ENCODE measurements around the gene MILR1. TPM values are rescaled to one million over a fixed set of nuclear protein-coding genes. Genes with fewer than 3 reads are reported as not detected.
"Not testable (repeated sequence)": the region's sequence is repeated elsewhere in the genome, so short reads cannot be mapped to it uniquely, and the experiment has no call there.

Gene MILR1
- total and polyA plus RNA-seq, 10 donors: 15.6 to 55.0 (median 27.6) TPM

DNA sequence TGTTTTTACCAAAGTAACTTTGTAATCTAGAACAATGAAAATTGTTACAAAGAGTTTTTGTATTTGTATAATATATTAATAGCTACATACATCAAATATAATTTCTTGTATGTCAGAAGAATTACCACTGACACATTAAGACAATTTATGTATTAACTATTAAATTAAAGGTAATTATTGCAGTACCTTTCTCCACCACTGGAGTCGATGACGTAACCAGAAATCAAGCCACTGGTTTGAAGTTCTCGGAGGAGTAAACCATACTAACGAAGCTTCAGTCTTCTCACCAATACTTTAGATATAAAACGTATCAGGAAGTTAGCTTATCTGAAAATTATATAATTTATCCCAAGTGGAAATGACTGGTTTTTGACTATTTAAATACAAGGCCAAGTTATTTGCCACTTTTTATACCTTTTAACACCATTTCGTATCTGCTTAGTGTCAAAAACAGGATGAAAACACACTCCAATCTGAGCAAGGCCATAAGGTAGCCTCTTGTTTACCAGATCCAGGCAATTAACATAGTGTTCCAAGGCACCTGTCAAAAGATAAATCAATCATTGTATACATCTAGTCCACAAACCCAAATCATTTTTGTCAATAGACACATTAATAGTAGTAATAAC lies 43.7 kb downstream of the MILR1 start:
- TF ChIP-seq CTCF (IDR thresholded peaks at IDR 0.05 in 8 of 11, conservative IDR thresholded peaks at IDR 0.05 in 3 of 11): peak in 10 of 11 experiments; percentile 28 to 68 (median 56)
- no peak for TF ChIP-seq POLR2A (IDR thresholded peaks at IDR 0.05)
- intact Hi-C loops (cut with DNase I; ENCODE audit: low total_unique reads): no loop called here
- no peak for DNase-seq
- H3K36me3 ChIP-seq: peaks cover 0 to 62% (median 31%) of the 10 kb centered on the region in 6 donors
- peaks cover 17 to 65% (median 40%) of the 10 kb centered on the region in 6 donors for H3K4me1 ChIP-seq
- WGBS, 5 donors: 51 to 62% (median 60%) methylated on average over 6 of the region's 6 CpGs
- H3K27ac ChIP-seq: no peak overlapping the region
- H3K4me3 ChIP-seq: no peak overlapping the region
- H3K9me3 ChIP-seq: no peaks in the 10 kb centered on the region
- H3K27me3 ChIP-seq (replicated peaks in 1 of 7): no peaks in the 10 kb centered on the region

GRCh38 chr17:64494121-64494520 lies 45.2 kb downstream of the MILR1 start:
- Histone ChIP-seq H3K9me3 (no peaks in the 10 kb centered on the region), H3K4me1 (peaks cover 19 to 80% (median 53%) of the 10 kb centered on the region in 6 donors), H3K36me3 (peaks cover 0 to 62% (median 34%) of the 10 kb centered on the region in 6 donors), H3K4me3 (no peak overlapping the region), H3K27me3 (replicated peaks in 1 of 7) (no peaks in the 10 kb centered on the region), H3K27ac (no peak overlapping the region)
- DNase-seq: no peak
- intact Hi-C loops (cut with DNase I; ENCODE audit: low total_unique reads): no loop called here
- TF ChIP-seq POLR2A (IDR thresholded peaks at IDR 0.05) (no peak), CTCF (IDR thresholded peaks at IDR 0.05 in 8 of 11, conservative IDR thresholded peaks at IDR 0.05 in 3 of 11) (no peak), POLR2AphosphoS5 (IDR thresholded peaks at IDR 0.05) (no peak)
- 90 to 99% (median 94%) methylated on average over 2 of the region's 2 CpGs for WGBS, 5 donors

DNA sequence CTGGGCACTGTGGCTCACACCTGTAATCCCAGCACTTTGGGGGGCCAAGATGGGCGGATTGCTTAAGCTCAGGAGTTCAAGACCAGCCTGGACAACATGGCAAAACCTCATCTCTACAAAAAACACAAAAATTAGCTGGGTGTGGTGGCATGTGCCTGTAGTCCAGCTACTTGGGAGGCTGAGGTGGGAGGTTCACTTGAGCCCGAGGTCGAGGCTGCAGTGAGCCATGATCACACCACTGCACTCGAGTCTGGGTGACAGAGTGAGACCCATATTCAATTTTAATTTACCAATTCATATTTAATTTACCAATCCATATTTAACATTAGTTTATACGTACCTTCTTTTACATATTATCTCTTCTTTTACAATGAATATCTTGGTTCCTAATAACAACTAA lies 46.4 kb downstream of the MILR1 start:
- Histone ChIP-seq H3K36me3 (peaks cover 0 to 62% (median 34%) of the 10 kb centered on the region in 6 donors), H3K4me3 (peak overlapping the region in 6 of 8 donors; percentile 8 to 92 (median 73)), H3K4me1 (peaks cover 19 to 92% (median 64%) of the 10 kb centered on the region in 6 donors)
- WGBS, 5 donors: 78 to 89% (median 88%) methylated on average over 5 of the region's 5 CpGs
- not testable (repeated sequence) for H3K27ac ChIP-seq; H3K27me3 ChIP-seq (replicated peaks in 1 of 7); H3K9me3 ChIP-seq; DNase-seq
- intact Hi-C loops (cut with DNase I; ENCODE audit: low total_unique reads): loop anchor here (5.0 kb wide), 1 partner anchor 73 kb away; no protein-coding TSS in a partner anchor

DNA sequence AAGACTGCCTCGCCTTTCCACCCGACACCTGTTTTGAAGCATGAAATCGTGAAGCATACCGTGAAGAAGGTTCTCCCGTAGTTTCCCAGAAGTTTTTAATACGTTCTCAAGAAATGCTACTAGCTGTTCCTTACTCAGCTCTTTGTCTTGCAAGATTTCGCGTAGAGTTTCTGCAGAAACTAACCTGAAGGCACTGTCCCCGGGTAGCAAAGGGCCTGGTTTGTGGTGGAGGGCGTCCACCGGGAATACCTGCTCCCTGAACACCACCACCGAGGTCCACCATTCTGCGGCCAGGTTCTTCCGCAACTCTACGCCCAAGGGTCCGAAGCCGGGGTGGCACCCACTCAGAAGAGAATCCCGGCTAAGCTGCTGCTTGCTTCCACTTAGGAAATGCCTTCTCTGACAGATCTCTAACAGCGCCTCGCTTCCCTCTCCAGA lies 47.5 kb downstream of the MILR1 start:
- WGBS, 5 donors: 0 to 1% (median 1%) methylated on average over 20 of the region's 20 CpGs
- H3K9me3 ChIP-seq: no peaks in the 10 kb centered on the region
- DNase-seq: no peak
- H3K27me3 ChIP-seq (replicated peaks in 1 of 7): no peaks in the 10 kb centered on the region
- no peak for TF ChIP-seq CTCF (IDR thresholded peaks at IDR 0.05 in 8 of 11, conservative IDR thresholded peaks at IDR 0.05 in 3 of 11)
- no peak for TF ChIP-seq POLR2AphosphoS5 (IDR thresholded peaks at IDR 0.05)
- TF ChIP-seq POLR2A (IDR thresholded peaks at IDR 0.05): no peak
- peak overlapping the region; percentile 77 to 94 (median 90) for H3K27ac ChIP-seq
- intact Hi-C loops (cut with DNase I; ENCODE audit: low total_unique reads): loop anchor here (5.0 kb wide), 1 partner anchor 74 kb away; no protein-coding TSS in a partner anchor
- peaks cover 0 to 62% (median 38%) of the 10 kb centered on the region in 6 donors for H3K36me3 ChIP-seq
- H3K4me3 ChIP-seq: peak overlapping the region; percentile 57 to 92 (median 78)
- H3K4me1 ChIP-seq: peaks cover 21 to 98% (median 73%) of the 10 kb centered on the region in 6 donors
